ENCODE data around the gene ABTB2.

GRCh38 chr11:34335331-34335730, 22.5 kb downstream of the ABTB2 start:
- TF ChIP-seq CTCF (IDR thresholded peaks at IDR 0.05; ENCODE audit: borderline replicate concordance, extremely low read depth, low read length, poor library complexity, severe bottlenecking), result no peak
- TF ChIP-seq EZH2 (IDR thresholded peaks at IDR 0.05; ENCODE audit: borderline replicate concordance, low read depth, low read length, severe bottlenecking), result no peak

Measured in DND-41 (cell line).